GM21526 (cell line): ENCODE results near the gene CES3.
"Not testable (repeated sequence)": the region's sequence is repeated elsewhere in the genome, so short reads cannot be mapped to it uniquely, and the experiment has no call there.

Experiments used
- ATAC-seq: cut with Tn5 transposase; IDR thresholded peaks from one replicate; pipeline ENCODE4 v1.9.1; 2021; ENCODE audit warnings: moderate library complexity; ENCODE audit not compliant: unreplicated experiment, low FRiP score

Gene CES3

DNA sequence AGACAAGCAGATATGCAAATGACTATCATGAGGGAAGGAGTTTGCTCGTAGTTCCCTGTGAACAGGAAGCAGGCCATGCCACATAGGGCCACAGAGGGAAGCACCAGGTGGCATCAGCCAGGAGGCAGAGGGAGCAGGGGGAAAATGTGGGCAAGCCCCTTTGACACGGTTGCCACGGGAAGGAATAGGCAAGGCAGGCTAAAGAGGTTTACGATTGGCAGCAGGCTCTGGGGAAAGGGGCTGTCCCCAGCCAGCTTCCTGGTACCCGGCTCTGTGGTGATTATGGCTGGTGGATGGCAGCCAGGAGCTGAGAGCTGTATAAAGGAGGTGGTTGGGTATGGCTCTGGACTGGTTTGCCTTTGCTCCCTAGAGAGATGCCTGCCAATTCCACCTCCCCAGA is 848 bp downstream of the CES3 start:
- no peak for ATAC-seq

DNA sequence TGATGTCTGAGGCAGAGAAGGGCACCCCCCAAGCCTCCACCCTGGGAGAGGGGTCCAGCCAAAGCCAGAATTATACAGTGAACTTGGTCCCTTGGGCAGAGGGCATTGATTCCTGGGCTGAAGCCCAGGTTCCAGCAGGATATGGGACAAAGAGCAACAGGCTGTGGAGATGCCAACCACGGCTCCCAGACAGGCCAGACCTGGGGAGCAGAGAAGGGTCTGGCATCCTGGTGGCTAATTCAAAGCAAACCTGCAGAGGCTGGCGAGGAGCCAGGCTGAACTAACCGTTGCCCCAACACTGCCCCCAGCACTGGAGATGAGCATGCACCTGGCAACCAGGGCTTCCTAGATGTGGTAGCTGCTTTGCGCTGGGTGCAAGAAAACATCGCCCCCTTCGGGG is 3.0 kb downstream of the CES3 start:
- ATAC-seq = no peak

DNA sequence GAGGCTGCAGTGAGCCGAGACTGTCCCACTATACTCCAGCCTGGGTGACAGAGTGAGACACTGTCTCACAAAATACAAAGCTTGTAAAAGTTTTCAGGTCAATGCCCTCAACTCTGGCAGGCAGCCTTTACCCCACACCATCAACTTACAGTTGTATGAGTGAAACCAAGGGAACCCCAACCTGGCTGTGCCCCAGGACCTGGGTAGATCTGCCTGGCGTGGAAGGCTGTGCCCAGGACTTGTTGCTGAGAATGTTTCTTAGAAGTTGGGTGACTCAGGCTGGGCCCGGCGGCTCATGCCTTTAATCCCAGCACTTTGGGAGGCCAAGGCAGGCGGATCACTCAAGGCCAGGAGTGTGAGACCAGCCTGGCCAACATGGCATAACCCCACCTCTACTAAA is 7.8 kb downstream of the CES3 start:
- ATAC-seq = no peak

DNA sequence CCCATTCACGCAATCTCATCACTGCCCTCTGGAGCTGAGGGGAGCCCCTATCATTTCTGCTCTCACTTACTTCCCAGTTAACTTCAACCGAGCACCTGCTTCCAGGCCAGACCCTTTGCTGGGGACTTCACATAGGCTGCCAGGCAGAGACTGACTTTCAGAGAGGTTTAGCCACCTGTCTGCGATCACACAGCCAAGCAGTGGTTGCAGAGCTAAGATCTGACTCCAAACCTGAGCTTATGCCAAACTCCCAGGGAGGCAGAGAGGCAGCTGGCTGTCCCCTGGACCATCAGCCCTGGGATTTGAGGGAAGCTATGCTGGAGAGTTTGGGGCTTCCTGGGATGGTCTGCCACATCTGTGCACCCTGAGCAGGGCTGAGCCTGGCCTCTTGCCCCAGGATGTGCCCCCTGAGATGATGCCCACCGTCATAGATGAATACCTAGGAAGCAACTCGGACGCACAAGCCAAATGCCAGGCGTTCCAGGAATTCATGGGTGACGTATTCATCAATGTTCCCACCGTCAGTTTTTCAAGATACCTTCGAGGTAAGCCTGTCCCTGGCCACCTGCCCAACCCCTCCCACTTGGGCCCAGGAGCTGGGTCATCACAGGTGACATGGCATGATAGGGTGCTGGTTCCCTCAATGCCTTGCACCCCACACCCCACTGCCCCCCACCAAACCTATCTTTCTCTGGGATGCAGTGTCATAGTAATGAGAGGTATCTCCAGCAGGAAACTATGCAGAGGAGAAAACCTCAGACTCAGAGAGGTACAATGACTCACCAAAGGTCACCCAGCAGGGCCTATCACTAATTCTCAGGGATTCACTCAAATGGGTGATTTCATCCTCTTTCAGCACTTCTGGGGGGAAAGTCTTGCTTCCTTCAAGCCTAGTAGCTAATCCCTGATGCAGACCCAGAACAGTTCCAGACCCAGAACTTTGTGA is 10.0 kb downstream of the CES3 start:
- ATAC-seq = no peak

DNA sequence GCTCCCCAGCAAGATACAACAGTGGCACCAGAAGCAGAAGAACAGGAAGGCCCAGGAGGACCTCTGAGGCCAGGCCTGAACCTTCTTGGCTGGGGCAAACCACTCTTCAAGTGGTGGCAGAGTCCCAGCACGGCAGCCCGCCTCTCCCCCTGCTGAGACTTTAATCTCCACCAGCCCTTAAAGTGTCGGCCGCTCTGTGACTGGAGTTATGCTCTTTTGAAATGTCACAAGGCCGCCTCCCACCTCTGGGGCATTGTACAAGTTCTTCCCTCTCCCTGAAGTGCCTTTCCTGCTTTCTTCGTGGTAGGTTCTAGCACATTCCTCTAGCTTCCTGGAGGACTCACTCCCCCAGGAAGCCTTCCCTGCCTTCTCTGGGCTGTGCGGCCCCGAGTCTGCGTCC is 11.9 kb downstream of the CES3 start:
- no peak for ATAC-seq

DNA sequence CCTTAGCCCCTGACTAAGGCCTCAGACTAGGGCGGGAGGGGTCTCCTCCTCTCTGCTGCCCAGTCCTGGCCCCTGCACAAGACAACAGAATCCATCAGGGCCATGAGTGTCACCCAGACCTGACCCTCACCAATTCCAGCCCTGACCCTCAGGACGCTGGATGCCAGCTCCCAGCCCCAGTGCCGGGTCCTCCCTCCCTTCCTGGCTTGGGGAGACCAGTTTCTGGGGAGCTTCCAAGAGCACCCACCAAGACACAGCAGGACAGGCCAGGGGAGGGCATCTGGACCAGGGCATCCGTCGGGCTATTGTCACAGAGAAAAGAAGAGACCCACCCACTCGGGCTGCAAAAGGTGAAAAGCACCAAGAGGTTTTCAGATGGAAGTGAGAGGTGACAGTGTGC is 12.7 kb downstream of the CES3 start:
- ATAC-seq = no peak

DNA sequence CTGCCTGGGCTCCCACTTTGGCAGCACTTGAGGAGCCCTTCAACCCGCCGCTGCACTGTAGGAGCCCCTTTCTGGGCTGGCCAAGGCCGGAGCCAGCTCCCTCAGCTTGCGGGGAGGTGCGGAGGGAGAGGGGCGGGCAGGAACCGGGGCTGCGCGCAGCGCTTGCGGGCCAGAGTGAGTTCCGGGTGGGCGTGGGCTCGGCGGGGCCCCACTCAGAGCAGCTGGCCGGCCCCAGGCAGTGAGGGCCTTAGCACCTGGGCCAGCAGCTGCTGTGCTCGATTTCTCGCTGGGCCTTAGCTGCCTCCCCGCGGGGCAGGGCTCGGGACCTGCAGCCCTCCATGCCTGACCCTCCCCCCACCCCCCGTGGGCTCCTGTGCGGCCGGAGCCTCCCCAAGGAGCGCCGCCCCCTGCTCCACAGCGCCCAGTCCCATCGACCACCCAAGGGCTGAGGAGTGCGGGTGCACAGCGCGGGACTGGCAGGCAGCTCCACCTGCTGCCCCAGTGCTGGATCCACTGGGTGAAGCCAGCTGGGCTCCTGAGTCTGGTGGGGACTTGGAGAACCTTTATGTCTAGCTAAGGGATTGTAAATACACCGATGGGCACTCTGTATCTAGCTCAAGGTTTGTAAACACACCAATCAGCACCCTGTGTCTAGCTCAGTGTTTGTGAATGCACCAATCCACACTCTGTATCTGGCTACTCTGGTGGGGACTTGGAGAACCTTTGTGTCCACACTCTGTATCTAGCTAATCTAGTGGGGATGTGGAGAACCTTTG is 13.3 kb downstream of the CES3 start:
- not testable (repeated sequence) for ATAC-seq

DNA sequence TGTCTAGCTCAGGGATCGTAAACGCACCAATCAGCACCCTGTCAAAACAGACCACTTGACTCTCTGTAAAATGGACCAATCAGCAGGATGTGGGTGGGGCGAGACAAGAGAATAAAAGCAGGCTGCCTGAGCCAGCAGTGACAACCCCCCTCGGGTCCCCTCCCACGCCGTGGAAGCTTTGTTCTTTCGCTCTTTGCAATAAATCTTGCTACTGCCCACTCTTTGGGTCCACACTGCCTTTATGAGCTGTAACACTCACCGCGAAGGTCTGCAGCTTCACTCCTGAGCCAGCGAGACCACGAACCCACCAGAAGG is 13.8 kb downstream of the CES3 start:
- not testable (repeated sequence) for ATAC-seq

DNA sequence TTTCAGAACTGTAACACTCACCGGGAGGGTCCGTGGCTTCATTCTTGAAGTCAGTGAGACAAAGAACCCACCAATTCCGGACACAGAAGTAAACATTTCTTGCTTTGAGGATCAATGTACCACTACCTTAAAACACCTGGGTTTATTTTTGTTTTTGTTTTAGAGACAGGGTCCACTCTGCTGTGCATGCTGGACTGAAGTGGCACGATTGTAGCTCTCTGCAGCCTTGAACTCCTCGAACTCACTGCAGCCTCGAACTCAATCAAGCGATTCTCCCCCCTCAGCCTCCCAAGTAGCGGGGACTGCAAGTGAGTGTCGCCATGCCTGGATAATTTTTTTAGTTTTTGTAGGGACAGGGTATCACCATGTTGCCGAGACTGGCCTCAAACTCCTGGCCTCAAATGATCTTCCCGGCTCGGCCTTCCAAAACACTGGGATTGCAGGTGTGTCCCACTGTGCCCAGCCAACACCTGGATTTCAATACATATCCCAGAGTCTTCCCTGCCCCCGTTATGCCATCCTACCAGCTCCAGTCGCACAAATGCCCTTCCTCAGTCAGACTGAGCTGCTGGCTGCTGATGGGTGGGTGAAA is 14.3 kb downstream of the CES3 start:
- ATAC-seq = no peak

DNA sequence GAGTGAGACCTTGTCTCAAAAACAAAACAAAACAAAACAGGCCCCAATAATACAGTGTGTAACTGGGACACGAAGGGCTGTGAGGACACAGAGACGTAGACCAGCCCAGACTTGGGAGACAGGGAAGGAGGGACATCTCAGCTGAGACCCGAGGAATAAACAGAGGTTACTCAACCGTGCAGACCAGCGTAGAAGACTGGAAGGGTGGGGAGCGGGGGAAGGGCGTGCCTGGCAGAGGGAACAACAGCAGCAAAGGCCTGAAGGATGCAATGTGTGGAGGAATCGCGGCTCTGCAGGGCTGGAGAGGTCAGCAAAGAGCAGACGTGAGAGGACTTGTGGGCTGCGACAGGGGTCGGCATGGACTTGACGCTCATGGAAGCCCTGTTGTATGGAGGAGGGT is 15.7 kb downstream of the CES3 start:
- no peak for ATAC-seq

DNA sequence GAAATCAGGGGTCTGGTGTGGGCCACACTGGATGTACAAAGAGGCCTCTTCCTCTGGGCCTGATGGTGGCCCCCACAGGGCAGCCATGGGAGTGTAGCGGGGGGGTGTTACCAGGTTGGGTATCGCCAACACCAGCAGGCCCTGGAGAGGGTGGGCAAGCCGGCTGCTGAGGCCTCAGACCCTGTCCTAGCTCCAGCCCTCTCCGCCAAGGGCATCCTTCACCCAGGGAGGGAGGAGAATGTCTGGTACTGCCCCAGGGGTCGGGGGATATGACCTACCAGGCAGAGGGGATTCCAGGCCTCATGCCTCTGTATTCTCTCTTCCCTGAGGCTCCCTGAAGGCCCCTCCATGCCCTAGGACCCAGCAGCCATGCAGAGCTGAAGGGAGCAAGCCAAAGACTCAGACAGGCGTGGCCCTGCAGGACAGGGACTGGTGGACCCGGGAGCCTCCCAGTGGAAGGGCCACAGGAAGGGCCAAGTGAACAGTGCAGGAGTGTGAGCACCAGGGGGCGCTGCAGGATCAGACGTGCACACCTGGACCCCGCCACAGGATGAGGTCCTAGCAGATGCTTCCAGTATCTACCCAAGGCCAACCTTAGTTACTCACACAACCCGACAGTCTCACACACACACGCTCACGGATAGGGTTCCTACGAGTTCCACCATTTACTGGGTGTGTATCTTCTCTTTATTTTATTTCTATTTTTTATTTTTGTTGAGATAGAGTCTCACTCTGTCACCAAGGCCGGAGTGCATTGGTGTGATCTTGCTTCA is 16.5 kb downstream of the CES3 start:
- ATAC-seq = no peak

DNA sequence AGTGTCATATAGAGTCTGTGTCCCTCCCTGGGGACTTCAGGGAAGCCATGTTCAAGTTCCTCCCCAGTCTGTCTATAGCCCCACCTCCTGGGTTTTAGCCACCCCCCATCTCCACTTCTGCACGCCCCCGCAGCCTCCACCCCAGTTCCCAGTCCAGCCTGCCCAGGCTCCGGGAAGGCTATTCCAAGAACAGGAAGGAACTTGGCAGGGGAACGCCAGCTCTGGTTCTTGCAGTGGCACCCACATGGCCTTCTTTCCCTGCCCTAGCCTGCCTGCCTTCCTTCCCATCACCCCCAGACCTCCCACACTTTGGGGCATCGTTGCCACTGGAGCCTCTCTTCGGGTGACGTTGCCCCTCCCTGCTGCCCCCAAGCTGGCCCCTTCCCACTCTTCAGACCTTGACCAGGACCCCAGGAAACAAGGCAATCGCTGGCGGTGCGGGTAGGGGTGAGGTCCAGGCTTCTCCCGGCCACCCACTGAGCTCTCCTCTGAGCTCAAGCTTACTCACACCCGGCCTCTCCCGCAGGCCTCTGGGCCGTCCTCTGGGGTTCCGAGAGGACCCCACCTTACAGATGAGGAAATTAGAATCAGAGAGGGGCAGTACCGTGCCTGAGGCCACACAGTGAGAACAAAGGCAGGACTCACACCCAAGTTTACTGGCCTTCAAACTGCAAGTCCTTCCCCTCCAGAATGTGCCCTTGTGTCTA is 18.1 kb downstream of the CES3 start:
- no peak for ATAC-seq

DNA sequence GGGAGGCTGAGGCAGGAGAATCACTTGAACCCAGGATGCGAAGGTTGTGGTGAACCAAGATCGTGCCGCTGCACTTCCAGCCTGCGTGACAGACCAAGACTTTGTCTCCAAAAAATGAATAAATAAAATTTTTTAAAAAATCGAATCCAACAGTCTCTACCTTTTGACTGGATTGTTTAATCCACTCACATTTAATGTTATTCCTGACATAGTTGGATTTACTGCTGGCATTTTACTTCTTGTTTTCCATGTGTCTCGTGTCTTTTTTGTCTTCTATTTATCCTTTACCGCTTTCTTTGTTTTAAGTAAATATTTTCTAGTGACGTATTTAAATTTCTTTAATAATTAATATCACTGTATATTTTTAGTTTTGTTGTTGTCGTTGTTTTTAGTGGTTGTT is 22.0 kb downstream of the CES3 start:
- no peak for ATAC-seq

DNA sequence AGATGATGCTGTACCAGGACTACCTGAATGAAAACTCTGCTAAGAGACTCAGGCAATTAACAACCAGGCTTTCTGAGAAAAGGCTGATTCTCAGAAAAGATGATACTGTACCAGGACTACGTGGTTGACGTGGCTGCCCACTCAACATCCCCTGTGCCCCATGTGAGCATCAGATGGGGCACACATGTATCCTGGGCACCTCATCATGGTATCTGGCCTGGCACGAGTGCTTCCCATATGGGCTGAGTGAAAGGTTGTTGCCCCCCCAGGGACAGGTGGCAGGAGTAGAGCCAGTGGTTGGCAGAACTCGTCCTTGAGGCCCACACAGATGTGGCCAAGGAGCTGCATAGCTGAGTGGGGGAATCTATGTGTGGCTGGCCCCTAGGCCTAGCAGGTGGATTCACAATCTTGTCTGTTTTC is 23.8 kb downstream of the CES3 start:
- ATAC-seq = no peak

DNA sequence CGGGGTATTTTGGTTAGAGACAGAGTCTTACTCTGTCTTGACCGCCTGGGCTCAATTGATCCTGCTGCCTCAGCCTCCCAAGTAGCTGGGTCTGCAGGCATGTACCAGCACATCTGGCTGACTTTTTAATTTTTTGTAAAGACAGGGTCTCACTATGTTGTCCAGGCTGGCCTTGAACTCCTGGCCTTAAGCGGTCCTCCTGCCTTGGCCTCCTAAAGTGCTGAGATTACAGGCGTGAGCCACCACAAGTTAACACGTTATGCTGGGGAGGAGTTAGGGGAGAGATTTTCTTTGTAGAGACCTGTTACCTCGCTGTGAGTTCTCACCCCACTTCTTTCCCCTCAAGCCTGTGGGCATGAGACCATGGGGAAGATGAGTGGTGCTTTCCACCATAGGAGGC is 25.5 kb downstream of the CES3 start:
- no peak for ATAC-seq

DNA sequence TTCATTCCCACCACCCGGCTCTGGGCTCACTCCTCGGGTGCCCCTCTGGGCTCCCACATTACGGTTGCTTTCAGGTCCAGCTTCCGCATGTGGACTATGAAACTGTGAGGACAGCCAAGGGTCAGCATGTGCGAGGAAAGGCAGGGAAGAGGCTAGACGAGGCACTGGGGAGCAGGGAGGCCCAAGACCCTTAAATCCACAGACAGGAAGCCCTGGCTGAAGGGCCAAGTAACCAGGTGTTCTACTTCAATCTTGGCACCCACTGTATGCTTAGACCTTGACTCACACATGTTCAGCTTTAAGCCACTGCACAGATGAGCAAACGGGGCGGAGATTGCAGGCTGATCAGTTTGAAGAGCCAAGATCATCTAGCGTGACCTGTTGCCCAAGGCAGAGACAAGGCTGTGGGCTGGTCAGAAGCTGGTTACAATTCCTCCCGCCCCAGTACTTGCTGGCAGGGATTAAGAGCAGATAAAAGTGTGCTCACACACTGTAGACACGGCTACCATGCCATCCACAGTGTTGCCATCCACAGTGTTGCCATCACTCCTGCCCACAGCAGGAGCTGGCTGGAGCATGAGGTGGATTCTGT is 27.2 kb downstream of the CES3 start, which contains the start of gene CES4A:
TSS of gene CES4A (plus strand) at position 393 of the 592 bp plus-strand sequence. CDS start at position 577, 184 bp downstream.
- no peak for ATAC-seq

DNA sequence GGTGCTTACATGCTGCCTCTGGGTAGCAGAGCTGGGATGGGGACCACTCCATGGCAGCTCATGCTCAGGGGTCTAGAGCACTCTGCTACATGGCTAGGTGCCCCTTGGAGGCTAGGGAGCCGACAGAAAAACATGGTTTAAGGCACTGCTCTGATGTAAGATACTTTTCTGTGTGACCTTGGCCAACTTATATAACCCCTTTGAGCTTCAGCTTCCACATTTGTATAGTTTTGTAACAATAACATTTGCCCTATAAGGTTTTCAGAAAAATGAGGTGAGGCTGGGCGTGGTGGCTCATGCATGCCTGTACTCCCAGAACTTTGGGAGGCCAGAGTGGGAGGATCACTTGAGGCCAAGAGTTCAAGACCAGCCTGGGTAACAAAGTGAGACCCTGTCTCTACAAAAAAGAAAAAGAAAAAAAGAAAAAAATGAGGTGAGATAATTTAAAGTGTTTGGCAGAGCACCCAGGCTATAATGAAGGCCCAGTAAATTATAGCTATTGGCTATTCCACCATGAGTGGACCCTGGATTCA is 30.5 kb downstream of the CES3 start:
- no peak for ATAC-seq

DNA sequence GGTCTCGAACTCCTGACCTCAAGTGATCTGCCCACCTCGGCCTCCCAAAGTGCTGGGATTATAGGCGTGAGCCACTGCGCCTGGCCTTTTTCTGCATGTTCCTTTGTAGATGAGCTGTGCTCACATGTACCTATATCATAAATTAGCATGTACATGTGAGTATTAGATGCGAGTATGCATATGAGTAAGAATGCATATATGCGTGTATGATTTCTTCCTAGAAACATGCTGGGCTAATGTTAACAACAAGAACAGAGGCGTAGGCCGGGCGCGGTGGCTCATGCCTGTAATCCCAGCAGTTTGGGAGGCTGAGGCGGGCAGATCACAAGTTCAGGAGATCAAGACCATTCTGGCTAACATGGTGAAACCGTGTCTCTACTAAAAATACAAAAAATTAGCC is 32.5 kb downstream of the CES3 start:
- not testable (repeated sequence) for ATAC-seq

DNA sequence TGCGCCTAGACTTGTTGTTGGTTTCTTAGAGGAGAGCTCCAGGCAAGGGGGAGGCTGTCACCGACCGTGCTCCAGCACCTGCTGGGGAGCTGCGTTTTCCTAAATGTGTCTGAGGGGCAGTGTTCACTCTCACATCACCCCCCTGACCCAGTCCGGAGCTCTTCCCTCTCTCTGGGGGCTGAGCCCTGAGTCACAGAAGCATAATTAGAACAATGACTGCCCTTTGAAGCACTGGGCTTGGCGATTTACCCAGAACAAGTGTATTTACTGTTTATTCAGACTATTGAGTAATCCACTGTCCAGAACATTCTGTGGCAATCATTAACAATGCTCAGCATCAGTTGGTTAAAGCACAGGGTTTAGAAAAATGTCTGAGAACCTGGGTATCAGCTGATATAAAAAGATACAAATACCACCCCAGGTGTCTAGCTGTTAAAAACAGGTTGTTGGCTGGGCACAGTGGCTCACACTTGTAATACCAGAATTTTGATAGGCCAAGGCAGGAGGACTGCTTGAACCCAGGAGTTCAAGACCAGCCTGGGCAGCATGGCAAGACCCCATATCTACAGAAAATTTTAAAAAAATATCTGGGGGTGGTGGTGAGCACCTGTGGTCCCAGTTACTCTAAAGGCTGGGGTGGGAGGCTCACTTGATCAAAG is 35.4 kb downstream of the CES3 start:
- no peak for ATAC-seq
